Epithelial cell of proximal tubule (primary cell): ENCODE data around the gene NOS1AP. TPM values are rescaled to one million over a fixed set of nuclear protein-coding genes. Genes with fewer than 3 reads are reported as not detected.

Source experiments
- DNase-seq: peaks from one replicate; pipeline ENCODE4 v3.0.0-alpha.2; 2011; ENCODE audit warnings: low read depth
- H3K4me3 ChIP-seq: 2 replicates; pipeline ENCODE4 v1.5.1; 2011; ENCODE audit warnings: low read depth, mild to moderate bottlenecking, low read length
- CTCF ChIP-seq: conservative IDR thresholded peaks from 2 replicates; pipeline ENCODE4 v1.5.1; 2012; ENCODE audit warnings: low read depth, mild to moderate bottlenecking, low read length
- total RNA-seq: library from RNA; depleted of rRNA; stranded (reverse); fragments of >200 nt; gene quantifications from 2 replicates; pipeline ENCODE4 v1.2.3, GENCODE V29; 2015

NOS1AP gene
- total RNA-seq, 1 donor from 2014 or later: 2.2 TPM

DNA sequence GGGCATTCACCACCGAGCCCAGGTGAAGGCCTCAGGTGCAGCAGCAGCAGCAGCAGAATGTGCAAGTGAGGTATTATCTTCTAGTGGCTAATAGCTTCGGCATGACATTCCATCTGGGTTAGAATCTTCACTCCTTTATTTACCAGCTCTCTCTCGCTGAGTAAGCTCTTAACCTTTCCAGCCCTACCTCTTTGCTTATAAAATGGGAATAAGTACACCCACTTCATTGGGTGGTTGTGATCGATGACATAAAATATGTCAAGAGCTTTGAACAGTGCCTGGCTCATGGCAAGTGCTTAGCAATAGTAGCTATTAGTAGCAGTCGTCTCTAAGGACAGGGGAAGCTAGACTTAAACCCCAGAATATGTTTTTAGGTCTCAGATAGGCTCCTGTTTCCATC, 149.5 kb downstream of the NOS1AP start:
- TF ChIP-seq CTCF: no peak
- H3K4me3 ChIP-seq: no peak overlapping the region
- no peak for DNase-seq

DNA sequence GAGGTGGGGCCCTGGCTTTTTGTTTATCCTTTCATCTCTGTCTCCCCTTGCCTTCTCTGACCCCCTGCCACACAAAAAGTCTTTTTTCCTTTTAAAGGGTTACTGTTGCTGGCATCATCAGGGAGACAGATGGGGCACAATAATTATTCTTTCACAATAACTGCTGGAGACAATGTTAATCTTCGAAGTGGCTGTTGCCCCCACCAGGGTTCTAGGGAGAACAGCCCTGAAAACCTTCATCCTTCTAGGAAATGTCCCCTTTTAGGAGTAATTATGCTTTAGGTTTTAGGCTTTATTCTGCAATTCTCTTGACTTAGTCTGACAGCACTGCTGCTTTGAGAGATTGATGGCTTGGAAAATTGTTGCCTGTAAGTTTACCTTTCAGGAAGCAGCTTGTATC, 150.0 kb downstream of the NOS1AP start:
- no peak for TF ChIP-seq CTCF
- no peak overlapping the region for H3K4me3 ChIP-seq
- no peak for DNase-seq

- no peak overlapping the region for H3K4me3 ChIP-seq
- no peak for TF ChIP-seq CTCF
- DNase-seq: no peak
Measured at GRCh38 chr1:162220009-162220539, 150.6 kb downstream of the NOS1AP start.

GRCh38 chr1:162222014-162222413, 152.5 kb downstream of the NOS1AP start:
- H3K4me3 ChIP-seq: no peak overlapping the region
- no peak for DNase-seq
- no peak for TF ChIP-seq CTCF

GRCh38 chr1:162222730-162223129, 153.2 kb downstream of the NOS1AP start:
- no peak overlapping the region for H3K4me3 ChIP-seq
- DNase-seq: no peak
- TF ChIP-seq CTCF: no peak

GRCh38 chr1:162223488-162223887, 154.0 kb downstream of the NOS1AP start:
- H3K4me3 ChIP-seq: no peak overlapping the region
- no peak for DNase-seq
- no peak for TF ChIP-seq CTCF

GRCh38 chr1:162224267-162224666, 154.8 kb downstream of the NOS1AP start:
- DNase-seq: no peak
- H3K4me3 ChIP-seq: no peak overlapping the region
- TF ChIP-seq CTCF: no peak
